CD4-positive, alpha-beta T cell (primary cell): Measurements from ENCODE around the gene HIBADH. TPM values are rescaled to one million over a fixed set of nuclear protein-coding genes. Genes with fewer than 3 reads are reported as not detected.

Source experiments
- ATAC-seq: fragments of 200-7000 bp; cut with Tn5 transposase; one replicate; pipeline ENCODE4 v1.10.0; 2022; ENCODE audit warnings: mild to moderate bottlenecking; ENCODE audit not compliant: poor library complexity
- CTCF ChIA-PET: fragments of 350-600 bp; sonication (Branson Sonifier 250); formaldehyde crosslinking; loops from one replicate; lab custom pipeline; 2021; ENCODE audit warnings: antibody characterized with exemption, inconsistent platforms; lab: Charles Lee
- POLR2A ChIA-PET: fragments of 350-600 bp; sonication (Branson Sonifier 250); formaldehyde crosslinking; loops from one replicate; lab custom pipeline; 2021; ENCODE audit warnings: antibody characterized with exemption, inconsistent platforms; lab: Charles Lee
- DNase-seq, 14 experiments: peaks; one replicate each; pipeline ENCODE4 v3.0.0-alpha.2; 2013 to 2020; ENCODE audit warnings: mixed read lengths in 2 of 14
- H3K27ac ChIP-seq, 2 donors: one replicate each; pipeline versions ENCODE4 v1.5.1 to v1.7.0; 2013; ENCODE audit warnings: low read length in 2 of 2, low read depth in 1 of 2, mild to moderate bottlenecking in 1 of 2
- H3K27me3 ChIP-seq, 2 experiments: 1 replicate in 1 of 2; 2 replicates in 1 of 2; pipeline versions ENCODE4 v1.6.1 to v1.7.0; 2013; ENCODE audit warnings: low read length in 2 of 2, control low read depth in 1 of 2, mild to moderate bottlenecking in 1 of 2, moderate library complexity in 1 of 2; ENCODE audit not compliant: insufficient read depth in 2 of 2, control insufficient read depth in 1 of 2
- H3K36me3 ChIP-seq: one replicate; pipeline ENCODE4 v1.6.1; 2013; ENCODE audit warnings: low read length, control low read depth; ENCODE audit not compliant: insufficient read depth
- H3K4me1 ChIP-seq: one replicate; pipeline ENCODE4 v1.6.1; 2013; ENCODE audit warnings: low read length, control low read depth; ENCODE audit not compliant: insufficient read depth
- H3K4me3 ChIP-seq: one replicate; pipeline ENCODE4 v1.5.1; 2013; ENCODE audit warnings: mild to moderate bottlenecking, low read length, moderate library complexity
- H3K9me3 ChIP-seq, 2 experiments: 1 replicate in 1 of 2; 2 replicates in 1 of 2; pipeline versions ENCODE4 v1.6.1 to v1.7.0; 2013; ENCODE audit warnings: low read length in 2 of 2, mild to moderate bottlenecking in 2 of 2, control low read depth in 1 of 2, moderate library complexity in 1 of 2; ENCODE audit not compliant: control insufficient read depth in 1 of 2, insufficient read depth in 1 of 2
- H3K27ac Mint-ChIP-seq: one replicate; pipeline ENCODE4 v1.8.0; 2020; ENCODE audit warnings: mixed read lengths
- H3K27me3 Mint-ChIP-seq: one replicate; pipeline ENCODE4 v1.8.0; 2021; ENCODE audit warnings: mixed read lengths
- H3K36me3 Mint-ChIP-seq: one replicate; pipeline ENCODE4 v1.8.0; 2021; ENCODE audit warnings: low read depth, mixed read lengths
- H3K4me1 Mint-ChIP-seq: one replicate; pipeline ENCODE4 v1.8.0; 2021; ENCODE audit warnings: low read depth, mixed read lengths
- H3K4me3 Mint-ChIP-seq: one replicate; pipeline ENCODE4 v1.8.0; 2020; ENCODE audit warnings: mild to moderate bottlenecking, mixed read lengths
- H3K9me3 Mint-ChIP-seq: one replicate; pipeline ENCODE4 v1.8.0; 2020; ENCODE audit warnings: mixed read lengths
- CTCF ChIP-seq: fragments of 200-600 bp; IDR thresholded peaks from one replicate; pipeline ENCODE4 v1.8.0; 2022; ENCODE audit warnings: antibody characterized with exemption, mild to moderate bottlenecking
- intact Hi-C, 2 experiments: fragments of 100-400 bp; cut with DNase I in 1 of 2; cut with micrococcal nuclease in 1 of 2; formaldehyde crosslinking; loops; one replicate each; pipeline versions ENCODE4 v1.15.1 to v1.9.0; 2023 to 2025; cut with DNase I, micrococcal nuclease
- total RNA-seq, 174 experiments: library from RNA in 2 of 174; stranded (reverse) in 2 of 174; gene quantifications; one replicate each; pipeline ENCODE4 v1.2.3 and lab custom pipeline; 2021 to 2026

HIBADH gene
- total RNA-seq, 2 experiments from 2014 or later: 6.3 to 8.4 TPM

- no peaks in the 10 kb centered on the region for H3K27me3 ChIP-seq
- no peak overlapping the region for H3K4me3 Mint-ChIP-seq
- ChIA-PET POLR2A (no interaction called here), CTCF (no interaction called here)
- no peak overlapping the region for H3K27ac Mint-ChIP-seq
- no peaks in the 10 kb centered on the region for H3K9me3 ChIP-seq
- H3K4me1 ChIP-seq: peaks cover 1% of the 10 kb centered on the region
- ATAC-seq (no peak), DNase-seq (no peak)
- intact Hi-C loops: no loop called here
- no peak overlapping the region for H3K4me3 ChIP-seq
- H3K27me3 Mint-ChIP-seq: no peaks in the 10 kb centered on the region
- H3K36me3 ChIP-seq: no peaks in the 10 kb centered on the region
- no peak overlapping the region for H3K27ac ChIP-seq
- TF ChIP-seq CTCF: no peak
- H3K9me3 Mint-ChIP-seq: no peaks in the 10 kb centered on the region
- H3K36me3 Mint-ChIP-seq: peaks cover 25% of the 10 kb centered on the region
- peaks cover 14% of the 10 kb centered on the region for H3K4me1 Mint-ChIP-seq
Observed at GRCh38 chr7:27656724-27657123, 6.0 kb downstream of the HIBADH start.

GRCh38 chr7:27655184-27655583, 7.5 kb downstream of the HIBADH start:
- H3K36me3 ChIP-seq: no peaks in the 10 kb centered on the region
- ATAC-seq (no peak), DNase-seq (no peak)
- Mint-ChIP-seq H3K4me1 (peaks cover 6% of the 10 kb centered on the region), H3K4me3 (no peak overlapping the region), H3K27ac (no peak overlapping the region), H3K27me3 (no peaks in the 10 kb centered on the region), H3K36me3 (peaks cover 35% of the 10 kb centered on the region), H3K9me3 (no peaks in the 10 kb centered on the region)
- ChIA-PET CTCF (no interaction called here), POLR2A (no interaction called here)
- no peaks in the 10 kb centered on the region for H3K4me1 ChIP-seq
- no peak overlapping the region for H3K27ac ChIP-seq
- no peak for TF ChIP-seq CTCF
- H3K4me3 ChIP-seq: no peak overlapping the region
- intact Hi-C loops: no loop called here
- H3K27me3 ChIP-seq: no peaks in the 10 kb centered on the region
- H3K9me3 ChIP-seq: no peaks in the 10 kb centered on the region

- peaks cover 6% of the 10 kb centered on the region for H3K4me1 Mint-ChIP-seq
- H3K9me3 Mint-ChIP-seq: no peaks in the 10 kb centered on the region
- no peak overlapping the region for H3K4me3 Mint-ChIP-seq
- ATAC-seq: no peak
- Histone ChIP-seq H3K27ac (no peak overlapping the region), H3K36me3 (peaks cover 17% of the 10 kb centered on the region), H3K9me3 (no peaks in the 10 kb centered on the region), H3K27me3 (no peaks in the 10 kb centered on the region), H3K4me1 (no peaks in the 10 kb centered on the region), H3K4me3 (no peak overlapping the region)
- H3K27ac Mint-ChIP-seq: no peak overlapping the region
- H3K36me3 Mint-ChIP-seq: peaks cover 53% of the 10 kb centered on the region
- ChIA-PET POLR2A (no interaction called here), CTCF (no interaction called here)
- intact Hi-C loops: no loop called here
- no peak for TF ChIP-seq CTCF
- H3K27me3 Mint-ChIP-seq: no peaks in the 10 kb centered on the region
- DNase-seq: no peak
Observed at GRCh38 chr7:27652518-27652917, 10.2 kb downstream of the HIBADH start.
